Neural cell (in vitro differentiated cells): Measurements from ENCODE around the gene EPHA4.

Experiments
- EZH2 ChIP-seq: fragments of 200-600, 300-800 bp; shearing (Covaris generic), sonication (generic); IDR thresholded peaks from 2 replicates; pipeline ENCODE4 v1.6.1; 2014; ENCODE audit warnings: antibody characterized with exemption, low read length, borderline replicate concordance, mild to moderate bottlenecking; ENCODE audit not compliant: insufficient read depth, poor library complexity, severe bottlenecking
- POLR2AphosphoS5 ChIP-seq: IDR thresholded peaks from 2 replicates; pipeline ENCODE4 v1.6.1; 2012

DNA sequence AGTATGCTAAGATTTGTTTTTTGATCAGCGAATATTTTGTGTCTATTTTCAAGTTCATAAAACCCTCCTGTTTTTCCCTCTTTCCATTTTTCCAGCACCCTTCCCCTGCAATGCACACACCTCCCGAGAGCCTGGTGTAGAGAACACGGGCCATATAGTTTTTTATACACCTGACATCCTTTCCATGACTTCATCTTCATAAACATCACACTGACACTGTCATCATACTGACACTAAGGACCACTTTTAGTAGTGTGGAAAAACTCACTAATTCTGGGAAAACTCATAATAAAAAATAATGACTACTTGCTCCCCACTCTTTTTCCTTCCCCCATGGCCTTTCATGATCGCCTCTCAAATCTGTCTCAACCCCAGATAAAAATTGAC is 70.2 kb downstream of the EPHA4 start:
- TF ChIP-seq EZH2: no peak
- no peak for TF ChIP-seq POLR2AphosphoS5
